Lower lobe of right lung (tissue), 2 donors: Measurements from ENCODE around the gene PRKCG. TPM values are rescaled to one million over a fixed set of nuclear protein-coding genes. Genes with fewer than 3 reads are reported as not detected.
A peak's percentile ranks its signal among the peaks of the same experiment; 100 is the strongest.

Source experiments
- ATAC-seq, 2 donors: fragments of 200-7000 bp; cut with Tn5 transposase; one replicate each; pipeline ENCODE4 v1.9.1; 2020 to 2022; ENCODE audit warnings: mild to moderate bottlenecking in 2 of 2, moderate library complexity in 2 of 2
- DNase-seq: peaks from one replicate; pipeline ENCODE4 v3.0.0-alpha.2; 2020
- H3K27ac ChIP-seq: fragments of 200-600 bp; one replicate; pipeline ENCODE4 v1.8.0; 2022
- H3K27me3 ChIP-seq: fragments of 200-600 bp; one replicate; pipeline ENCODE4 v1.8.0; 2022; ENCODE audit warnings: low read depth
- H3K36me3 ChIP-seq: fragments of 200-600 bp; one replicate; pipeline ENCODE4 v1.8.0; 2022; ENCODE audit warnings: mild to moderate bottlenecking
- H3K4me1 ChIP-seq: fragments of 200-600 bp; one replicate; pipeline ENCODE4 v1.8.0; 2022
- H3K4me3 ChIP-seq: fragments of 200-600 bp; one replicate; pipeline ENCODE4 v1.8.0; 2022; ENCODE audit warnings: mild to moderate bottlenecking
- H3K9me3 ChIP-seq: fragments of 200-600 bp; one replicate; pipeline ENCODE4 v1.8.0; 2022
- intact Hi-C: fragments of 100-400 bp; cut with DNase I; formaldehyde crosslinking; loops from one replicate; pipeline ENCODE4 v1.11.0; 2022
- total RNA-seq: library from RNA; stranded (reverse); fragmentation: NEBNext Ultra II Directional; extraction: Animal tissue kit (Norgen Biotek cat#: 25700); gene quantifications from one replicate; pipeline ENCODE4 v1.2.1, GENCODE V29; 2021
- TF ChIP-seq, protein P1 (sequence below): fragments of 200-600 bp; IDR thresholded peaks from one replicate; pipeline ENCODE4 v1.8.0; 2022; ENCODE audit warnings: antibody characterized with exemption, mild to moderate bottlenecking
- donor health status: DM: no; HTN: yes; CAD: no; lungs with severe emphysema.

Gene PRKCG
- total RNA-seq, 1 donor from 2014 or later: not detected

DNA sequence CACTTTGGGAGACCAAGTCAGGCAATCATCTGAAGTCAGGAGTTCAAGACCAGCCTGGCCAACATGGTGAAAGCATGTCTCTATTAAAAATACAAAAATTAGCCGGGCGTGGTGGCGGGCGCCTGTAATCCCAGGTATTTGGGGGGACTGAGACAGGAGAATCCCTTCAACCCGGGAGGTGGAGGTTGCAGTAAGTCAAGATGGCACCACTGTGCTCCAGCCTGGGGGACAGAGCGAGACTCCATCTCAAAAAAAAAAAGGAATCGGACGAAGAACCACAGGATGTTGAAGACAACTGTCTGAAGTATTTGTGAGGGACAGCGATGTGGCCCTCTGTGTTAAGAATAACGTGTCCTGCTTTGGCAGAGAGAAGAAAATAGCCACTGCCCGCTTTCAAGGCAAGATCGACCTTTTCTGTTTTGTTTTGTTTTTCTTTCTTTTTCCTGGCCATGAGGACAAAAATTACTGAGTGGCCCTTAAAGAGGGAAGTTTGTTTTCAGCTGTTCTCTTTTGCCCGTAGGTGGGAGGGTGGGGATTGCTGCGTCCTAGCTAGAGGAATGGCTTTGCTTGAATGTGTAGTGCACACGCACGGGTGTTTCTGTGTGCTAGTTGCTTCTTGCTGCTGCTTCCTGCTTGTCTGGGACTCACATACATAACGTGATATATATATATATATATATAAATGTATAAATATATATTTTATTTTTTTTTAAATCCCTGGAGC lies 6.2 kb upstream of the PRKCG start:
- TF ChIP-seq, protein P1, sequence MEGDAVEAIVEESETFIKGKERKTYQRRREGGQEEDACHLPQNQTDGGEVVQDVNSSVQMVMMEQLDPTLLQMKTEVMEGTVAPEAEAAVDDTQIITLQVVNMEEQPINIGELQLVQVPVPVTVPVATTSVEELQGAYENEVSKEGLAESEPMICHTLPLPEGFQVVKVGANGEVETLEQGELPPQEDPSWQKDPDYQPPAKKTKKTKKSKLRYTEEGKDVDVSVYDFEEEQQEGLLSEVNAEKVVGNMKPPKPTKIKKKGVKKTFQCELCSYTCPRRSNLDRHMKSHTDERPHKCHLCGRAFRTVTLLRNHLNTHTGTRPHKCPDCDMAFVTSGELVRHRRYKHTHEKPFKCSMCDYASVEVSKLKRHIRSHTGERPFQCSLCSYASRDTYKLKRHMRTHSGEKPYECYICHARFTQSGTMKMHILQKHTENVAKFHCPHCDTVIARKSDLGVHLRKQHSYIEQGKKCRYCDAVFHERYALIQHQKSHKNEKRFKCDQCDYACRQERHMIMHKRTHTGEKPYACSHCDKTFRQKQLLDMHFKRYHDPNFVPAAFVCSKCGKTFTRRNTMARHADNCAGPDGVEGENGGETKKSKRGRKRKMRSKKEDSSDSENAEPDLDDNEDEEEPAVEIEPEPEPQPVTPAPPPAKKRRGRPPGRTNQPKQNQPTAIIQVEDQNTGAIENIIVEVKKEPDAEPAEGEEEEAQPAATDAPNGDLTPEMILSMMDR: no peak
- H3K4me3 ChIP-seq: no peak overlapping the region
- ATAC-seq: no peak
- H3K27ac ChIP-seq: no peak overlapping the region
- H3K27me3 ChIP-seq: peaks cover 6% of the 10 kb centered on the region
- intact Hi-C loops: no loop called here
- H3K36me3 ChIP-seq: peaks cover 31% of the 10 kb centered on the region
- H3K4me1 ChIP-seq: peaks cover 40% of the 10 kb centered on the region
- no peak for DNase-seq
- H3K9me3 ChIP-seq: no peaks in the 10 kb centered on the region

- Histone ChIP-seq H3K4me1 (peaks cover 38% of the 10 kb centered on the region), H3K27me3 (peaks cover 9% of the 10 kb centered on the region), H3K9me3 (no peaks in the 10 kb centered on the region), H3K27ac (no peak overlapping the region), H3K4me3 (no peak overlapping the region), H3K36me3 (peaks cover 31% of the 10 kb centered on the region)
- ATAC-seq (no peak), DNase-seq (no peak)
- TF ChIP-seq, protein P1: no peak
- intact Hi-C loops: no loop called here
Observed at GRCh38 chr19:53876651-53877224, 5.3 kb upstream of the PRKCG start.

GRCh38 chr19:53877361-53877766 lies 4.6 kb upstream of the PRKCG start:
- ATAC-seq (no peak), DNase-seq (no peak)
- Histone ChIP-seq H3K9me3 (no peaks in the 10 kb centered on the region), H3K27ac (no peak overlapping the region), H3K4me1 (peaks cover 38% of the 10 kb centered on the region), H3K36me3 (peaks cover 31% of the 10 kb centered on the region), H3K4me3 (no peak overlapping the region), H3K27me3 (peaks cover 15% of the 10 kb centered on the region)
- TF ChIP-seq, protein P1: no peak
- intact Hi-C loops: no loop called here

DNA sequence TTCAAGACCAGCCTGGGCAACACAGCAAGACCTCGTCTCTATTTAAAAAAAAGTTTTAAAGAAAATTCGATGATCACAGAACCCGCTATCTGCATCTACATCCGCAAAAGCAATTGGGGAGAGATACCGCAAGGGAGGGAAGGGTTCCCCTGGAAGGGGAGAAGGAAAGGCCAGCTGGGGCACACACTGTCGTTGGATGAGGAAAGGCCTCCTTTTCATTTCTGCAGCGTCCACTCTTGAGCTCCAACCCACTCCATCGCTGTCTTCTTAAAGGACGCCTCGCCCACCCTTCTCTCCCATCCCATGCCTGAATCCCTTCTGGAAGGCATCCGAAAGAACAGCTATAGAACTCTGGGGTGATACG lies 3.2 kb upstream of the PRKCG start:
- intact Hi-C loops: no loop called here
- Histone ChIP-seq H3K4me1 (peaks cover 30% of the 10 kb centered on the region), H3K36me3 (peaks cover 22% of the 10 kb centered on the region), H3K9me3 (no peaks in the 10 kb centered on the region), H3K27me3 (peaks cover 29% of the 10 kb centered on the region), H3K4me3 (peak overlapping the region; percentile 72), H3K27ac (no peak overlapping the region)
- DNase-seq: no peak
- TF ChIP-seq, protein P1: no peak
- ATAC-seq: peak; percentile 1 to 7

- peak; percentile 93 to 95 for ATAC-seq
- Histone ChIP-seq H3K27me3 (peaks cover 36% of the 10 kb centered on the region), H3K36me3 (peaks cover 16% of the 10 kb centered on the region), H3K4me3 (peak overlapping the region; percentile 72), H3K27ac (no peak overlapping the region), H3K4me1 (peaks cover 25% of the 10 kb centered on the region), H3K9me3 (no peaks in the 10 kb centered on the region)
- peak; percentile 92 for DNase-seq
- intact Hi-C loops: no loop called here
- TF ChIP-seq, protein P1: no peak
Observed at GRCh38 chr19:53879140-53880081, 2.6 kb upstream of the PRKCG start.
